Measurements from ENCODE around the gene CREBBP. TPM values are rescaled to one million over a fixed set of nuclear protein-coding genes. Genes with fewer than 3 reads are reported as not detected.

Gene CREBBP
- polyA plus RNA-seq, 2 of the 4 experiments (the other 2 are of a cell fraction), result 8.0 to 13.4 TPM

GRCh38 chr16:3797473-3797872 is 83.0 kb downstream of the CREBBP start:
- 47% methylated on average over 1 of the region's 1 CpG for WGBS (ENCODE audit: missing lambda C conversion rate)
- Histone ChIP-seq H3K4me3 (no peak overlapping the region), H3K27ac (no peak overlapping the region), H3K4me1 (no peaks in the 10 kb centered on the region), H3K4me2 (no peak overlapping the region), H3K9me3 (no peaks in the 10 kb centered on the region)
- no peak for FAIRE-seq
- TF ChIP-seq HOXB5 (CRISPR knock-in tag; IDR thresholded peaks at IDR 0.05) (no peak), HOXB13 (CRISPR knock-in tag; IDR thresholded peaks at IDR 0.05; ENCODE audit: low read depth) (no peak), CHD2 (IDR thresholded peaks at IDR 0.05; ENCODE audit: low read length, partially characterized antibody) (no peak)
- no peak for ATAC-seq
- no peak for DNase-seq (ENCODE audit: low read depth in 1 of 2, low spot score in 1 of 2)
- CTCF ChIA-PET, result no interaction called here
- POLR2A ChIA-PET, result no interaction called here

GRCh38 chr16:3793161-3793576 is 87.3 kb downstream of the CREBBP start:
- DNase-seq (ENCODE audit: low read depth in 1 of 2, low spot score in 1 of 2), result peak in 1 of 2 experiments; percentile 11
- H3K4me1 ChIP-seq, result no peaks in the 10 kb centered on the region
- no peak overlapping the region for H3K27ac ChIP-seq
- ATAC-seq, result no peak
- FAIRE-seq, result no peak
- no peak overlapping the region for H3K4me2 ChIP-seq
- no peaks in the 10 kb centered on the region for H3K9me3 ChIP-seq
- H3K4me3 ChIP-seq, result no peak overlapping the region
- 0 out of 2 replicates have a peak, but pooled peaks have one; percentile 5 for TF ChIP-seq USF2 (IDR thresholded peaks at IDR 0.05)
- TF ChIP-seq BHLHE40 (IDR thresholded peaks at IDR 0.05; ENCODE audit: low read depth, low read length), result no peak
- ChIA-PET POLR2A (no interaction called here), CTCF (interaction anchor here (0.6 to 0.8 kb wide), 2 partner anchors 9 to 14 kb away, joined by 3 read pairs; no protein-coding TSS in a partner anchor)
- 86% methylated on average over 16 of the region's 16 CpGs for WGBS (ENCODE audit: missing lambda C conversion rate)

- ATAC-seq, result no peak
- TF ChIP-seq POLR2A (IDR thresholded peaks at IDR 0.05; ENCODE audit: low read length) (no peak), HOXB5 (CRISPR knock-in tag; IDR thresholded peaks at IDR 0.05) (no peak), SMC3 (IDR thresholded peaks at IDR 0.05) (no peak), CBX2 (IDR thresholded peaks at IDR 0.05; ENCODE audit: borderline replicate concordance, low read depth) (no peak), CHD2 (IDR thresholded peaks at IDR 0.05; ENCODE audit: low read length, partially characterized antibody) (no peak), FOSL2 (IDR thresholded peaks at IDR 0.05) (no peak), FOSL2 (CRISPR knock-in tag; IDR thresholded peaks at IDR 0.05) (no peak), KDM5A (IDR thresholded peaks at IDR 0.05) (no peak), JUN (IDR thresholded peaks at IDR 0.05) (no peak), RCOR1 (IDR thresholded peaks at IDR 0.05; ENCODE audit: low read depth, low read length) (no peak), JUNB (IDR thresholded peaks at IDR 0.05) (no peak), TFCP2L1 (CRISPR knock-in tag; IDR thresholded peaks at IDR 0.05) (no peak), CHD4 (IDR thresholded peaks at IDR 0.05; ENCODE audit: borderline replicate concordance) (no peak), HMGXB4 (CRISPR knock-in tag; IDR thresholded peaks at IDR 0.05; ENCODE audit: borderline replicate concordance) (no peak)
- 88% methylated on average over 12 of the region's 12 CpGs for WGBS (ENCODE audit: missing lambda C conversion rate)
- Histone ChIP-seq H3K9me3 (no peaks in the 10 kb centered on the region), H3K4me1 (no peaks in the 10 kb centered on the region), H3K4me2 (no peak overlapping the region), H3K27ac (no peak overlapping the region), H3K4me3 (no peak overlapping the region)
- DNase-seq (ENCODE audit: low read depth in 1 of 2, low spot score in 1 of 2), result no peak
- CTCF ChIA-PET, result interaction anchor here (0.6 to 0.8 kb wide), 2 partner anchors 10 to 15 kb away, joined by 3 read pairs; no protein-coding TSS in a partner anchor
- POLR2A ChIA-PET, result no interaction called here
- no peak for FAIRE-seq
These were observed 88.0 kb downstream of the CREBBP start for GRCh38 chr16:3792472-3793012.

- POLR2A ChIA-PET, result no interaction called here
- Histone ChIP-seq H3K27ac (no peak overlapping the region), H3K4me1 (no peaks in the 10 kb centered on the region), H3K9me3 (no peaks in the 10 kb centered on the region), H3K4me3 (no peak overlapping the region), H3K4me2 (no peak overlapping the region)
- ATAC-seq, result no peak
- CTCF ChIA-PET, result interaction anchor here (0.6 kb wide), 1 partner anchor 153 kb away, joined by 3 read pairs; no protein-coding TSS in a partner anchor
- WGBS (ENCODE audit: missing lambda C conversion rate), result 94% methylated on average over 8 of the region's 8 CpGs
- FAIRE-seq, result no peak
- TF ChIP-seq EHF (CRISPR knock-in tag; IDR thresholded peaks at IDR 0.05), result no peak
- TF ChIP-seq JUN (IDR thresholded peaks at IDR 0.05), result no peak
- TF ChIP-seq ELK1 (IDR thresholded peaks at IDR 0.05; ENCODE audit: low read depth, low read length), result no peak
- no peak for TF ChIP-seq RNF2 (IDR thresholded peaks at IDR 0.05; ENCODE audit: borderline replicate concordance, low read depth)
- TF ChIP-seq BHLHE40 (IDR thresholded peaks at IDR 0.05; ENCODE audit: low read depth, low read length), result no peak
- no peak for DNase-seq (ENCODE audit: low read depth in 1 of 2, low spot score in 1 of 2)
These were observed 88.8 kb downstream of the CREBBP start for GRCh38 chr16:3791701-3792100.

Data from A549 (cell line).